GM12874 (cell line): ENCODE results near the gene TRAPPC1.

Source experiments
- TF ChIP-seq, protein P1 (sequence below): IDR thresholded peaks from 2 replicates; pipeline ENCODE4 v1.5.1; 2011; ENCODE audit warnings: low read depth, mild to moderate bottlenecking, control low read depth, low read length, moderate library complexity; ENCODE audit not compliant: insufficient read depth

Gene TRAPPC1

DNA sequence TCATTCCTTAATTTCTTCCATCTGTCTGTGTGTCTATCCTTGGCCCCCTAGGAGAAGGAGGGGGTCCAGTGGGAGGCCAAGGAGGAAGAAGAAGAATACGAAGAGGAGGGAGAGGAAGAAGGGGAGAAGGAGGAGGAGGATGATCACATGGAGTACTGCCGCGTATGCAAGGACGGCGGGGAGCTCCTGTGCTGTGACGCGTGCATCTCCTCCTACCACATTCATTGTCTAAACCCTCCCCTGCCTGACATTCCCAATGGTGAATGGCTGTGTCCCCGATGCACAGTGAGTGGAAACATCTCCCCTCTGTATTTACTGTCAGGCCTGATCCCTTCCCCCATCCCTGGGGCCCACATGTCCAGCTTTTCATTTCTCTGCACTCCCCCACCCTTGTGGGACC is 36.9 kb downstream of the TRAPPC1 start:
- TF ChIP-seq, protein P1, sequence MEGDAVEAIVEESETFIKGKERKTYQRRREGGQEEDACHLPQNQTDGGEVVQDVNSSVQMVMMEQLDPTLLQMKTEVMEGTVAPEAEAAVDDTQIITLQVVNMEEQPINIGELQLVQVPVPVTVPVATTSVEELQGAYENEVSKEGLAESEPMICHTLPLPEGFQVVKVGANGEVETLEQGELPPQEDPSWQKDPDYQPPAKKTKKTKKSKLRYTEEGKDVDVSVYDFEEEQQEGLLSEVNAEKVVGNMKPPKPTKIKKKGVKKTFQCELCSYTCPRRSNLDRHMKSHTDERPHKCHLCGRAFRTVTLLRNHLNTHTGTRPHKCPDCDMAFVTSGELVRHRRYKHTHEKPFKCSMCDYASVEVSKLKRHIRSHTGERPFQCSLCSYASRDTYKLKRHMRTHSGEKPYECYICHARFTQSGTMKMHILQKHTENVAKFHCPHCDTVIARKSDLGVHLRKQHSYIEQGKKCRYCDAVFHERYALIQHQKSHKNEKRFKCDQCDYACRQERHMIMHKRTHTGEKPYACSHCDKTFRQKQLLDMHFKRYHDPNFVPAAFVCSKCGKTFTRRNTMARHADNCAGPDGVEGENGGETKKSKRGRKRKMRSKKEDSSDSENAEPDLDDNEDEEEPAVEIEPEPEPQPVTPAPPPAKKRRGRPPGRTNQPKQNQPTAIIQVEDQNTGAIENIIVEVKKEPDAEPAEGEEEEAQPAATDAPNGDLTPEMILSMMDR: no peak

DNA sequence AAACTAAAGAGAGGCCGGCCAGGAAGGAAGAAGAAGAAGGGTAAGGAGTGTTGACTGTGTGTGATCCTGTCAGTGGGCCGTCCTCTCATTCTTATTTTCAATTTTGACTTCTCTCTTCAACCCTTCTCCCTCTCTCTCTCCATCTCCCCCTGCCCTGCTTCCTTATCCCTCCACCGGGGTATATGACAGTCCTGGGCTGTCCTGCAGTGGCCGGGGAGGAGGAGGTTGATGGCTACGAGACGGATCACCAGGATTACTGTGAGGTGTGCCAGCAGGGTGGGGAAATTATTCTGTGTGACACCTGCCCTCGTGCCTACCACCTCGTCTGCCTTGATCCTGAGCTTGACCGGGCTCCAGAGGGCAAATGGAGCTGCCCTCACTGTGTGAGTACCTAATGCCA is 37.5 kb downstream of the TRAPPC1 start:
- TF ChIP-seq, protein P1: no peak

DNA sequence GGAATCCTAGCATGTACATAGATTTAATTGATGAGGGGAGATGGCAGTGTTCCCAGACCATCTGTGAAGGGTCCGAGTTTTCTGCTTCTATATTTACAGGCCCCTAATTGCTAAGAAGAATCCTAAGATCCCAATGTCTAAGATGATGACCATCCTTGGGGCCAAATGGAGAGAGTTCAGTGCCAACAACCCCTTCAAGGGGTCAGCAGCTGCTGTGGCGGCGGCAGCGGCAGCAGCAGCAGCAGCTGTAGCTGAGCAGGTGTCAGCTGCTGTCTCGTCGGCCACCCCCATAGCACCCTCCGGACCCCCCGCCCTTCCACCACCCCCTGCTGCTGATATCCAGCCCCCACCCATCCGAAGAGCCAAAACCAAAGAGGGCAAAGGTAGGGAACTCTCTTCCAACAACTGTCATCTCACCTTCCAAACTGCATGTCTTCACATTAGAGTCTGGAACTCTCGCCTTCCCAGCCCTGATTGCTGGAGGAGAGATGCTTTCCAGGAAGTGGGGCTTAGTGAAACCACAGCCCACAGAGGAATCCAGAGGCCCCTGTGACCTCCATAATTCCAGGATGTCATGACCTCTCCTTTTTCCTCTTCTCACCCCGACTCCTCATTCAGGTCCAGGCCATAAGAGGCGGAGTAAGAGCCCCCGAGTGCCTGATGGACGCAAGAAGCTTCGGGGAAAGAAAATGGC is 38.4 kb downstream of the TRAPPC1 start:
- TF ChIP-seq, protein P1: no peak

DNA sequence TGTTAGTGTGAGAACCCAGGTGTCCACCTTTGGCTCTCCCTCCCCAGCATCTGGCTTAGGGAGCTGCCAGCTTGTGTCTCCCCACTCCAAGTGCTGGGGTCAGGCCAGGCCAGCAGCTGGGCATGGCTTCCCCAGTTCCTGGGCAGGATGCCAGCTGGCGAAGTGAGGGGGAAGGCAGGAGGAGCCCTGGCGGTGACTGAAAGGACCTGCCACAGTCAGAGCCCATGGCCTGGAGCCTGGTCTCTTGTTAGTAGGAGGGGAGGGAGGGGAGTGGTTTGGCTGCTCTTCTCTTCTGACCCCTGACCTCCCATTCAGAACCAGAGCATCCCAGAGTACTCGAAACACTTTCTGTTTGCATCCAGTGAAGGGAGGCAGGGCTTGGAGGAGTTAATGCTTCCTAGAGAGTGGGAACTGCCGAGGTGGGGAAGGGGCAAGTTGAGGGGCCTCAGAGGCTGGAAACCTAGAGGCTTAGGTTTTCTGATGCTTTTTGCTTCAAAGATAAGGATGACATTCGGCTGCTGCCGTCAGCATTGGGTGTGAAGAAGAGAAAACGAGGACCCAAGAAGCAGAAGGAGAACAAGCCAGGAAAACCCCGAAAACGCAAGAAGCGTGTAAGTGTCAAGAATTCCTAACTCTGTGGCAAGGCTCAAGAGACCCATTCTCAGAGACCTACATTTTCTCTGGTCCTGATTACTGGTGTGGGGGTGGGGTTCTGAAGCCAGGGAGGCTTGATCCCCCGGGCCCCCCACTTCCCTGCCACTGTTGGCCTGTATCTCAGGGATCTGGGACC is 42.4 kb downstream of the TRAPPC1 start:
- TF ChIP-seq, protein P1: peak; percentile 42

GRCh38 chr17:7888184-7888920 is 43.4 kb downstream of the TRAPPC1 start, which contains the start of gene CHD3:
TSS of gene CHD3 (plus strand) at chr17:7888789. CDS start at chr17:7889001, 212 bp downstream.
- TF ChIP-seq, protein P1: no peak

GRCh38 chr17:7887482-7888183 is 44.1 kb downstream of the TRAPPC1 start:
- TF ChIP-seq, protein P1: no peak
